NK-92 (cell line): ENCODE measurements around the gene ELMOD2.

ENCODE experiments used
- DNase-seq: peaks from one replicate; lab custom pipeline; 2025; ENCODE audit not compliant: unreplicated experiment; lab: John Stamatoyannopoulos, UW

Gene ELMOD2

GRCh38 chr4:140579278-140579677 is 55.3 kb downstream of the ELMOD2 start:
- DNase-seq = no peak

GRCh38 chr4:140581078-140581477 is 57.1 kb downstream of the ELMOD2 start:
- DNase-seq = no peak

- DNase-seq = no peak
Observed at GRCh38 chr4:140584439-140584838, 60.5 kb downstream of the ELMOD2 start.

- no peak for DNase-seq
Observed at GRCh38 chr4:140595065-140595464, 71.1 kb downstream of the ELMOD2 start.

- no peak for DNase-seq
Observed at GRCh38 chr4:140600408-140600807, 76.4 kb downstream of the ELMOD2 start.

- no peak for DNase-seq
Observed at GRCh38 chr4:140602714-140603113, 78.7 kb downstream of the ELMOD2 start.

GRCh38 chr4:140603286-140603685 is 79.3 kb downstream of the ELMOD2 start:
- no peak for DNase-seq
